SU-DHL-6 (cell line): ENCODE measurements around the gene KLHL22.

ENCODE experiments used
- EZH2phosphoT487 ChIP-seq: fragments of 200-600 bp; sonication (generic), shearing (Covaris generic); conservative IDR thresholded peaks from 2 replicates; pipeline ENCODE4 v1.6.1; 2018; ENCODE audit warnings: mild to moderate bottlenecking, antibody characterized with exemption, low read length, moderate library complexity, mixed read lengths
- TF ChIP-seq, protein P1 (sequence below): fragments of 200-600 bp; sonication (generic); IDR thresholded peaks from one replicate; pipeline ENCODE4 v1.5.1; 2017; ENCODE audit warnings: antibody characterized with exemption, mild to moderate bottlenecking, low read length, moderate library complexity; ENCODE audit not compliant: insufficient read depth, poor library complexity, severe bottlenecking

DNA sequence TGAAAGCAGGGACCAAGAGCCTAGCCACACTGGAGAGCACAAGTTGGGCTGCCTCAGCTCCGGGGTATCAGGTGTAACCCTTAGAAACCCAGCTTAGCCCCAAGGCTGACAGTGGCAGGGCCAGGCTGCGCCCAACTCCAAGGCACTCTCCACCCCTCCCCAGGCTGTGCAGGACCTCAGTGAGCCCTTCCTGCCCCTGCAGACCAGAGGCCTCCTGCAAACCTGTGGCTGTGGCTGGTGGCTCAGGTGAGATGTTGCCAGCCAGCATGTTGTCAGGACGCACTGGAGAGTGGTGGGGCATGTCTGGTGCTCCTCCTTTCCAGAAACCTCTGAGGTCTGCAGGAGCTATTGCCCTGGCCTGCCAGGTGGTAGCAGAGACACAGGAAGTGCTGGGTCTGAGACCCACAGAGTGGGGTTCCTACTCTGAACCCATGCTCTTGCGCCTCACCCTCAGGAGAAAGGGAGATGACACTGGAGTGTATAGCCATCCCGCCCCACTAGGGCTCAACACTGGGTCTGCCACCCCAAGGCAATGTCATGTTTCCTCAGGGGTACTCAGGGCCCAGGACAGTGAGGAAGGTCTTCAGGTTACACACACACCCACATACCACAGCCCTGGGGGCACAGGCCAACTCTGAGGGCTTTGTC lies 55.5 kb downstream of the KLHL22 start:
- TF ChIP-seq EZH2phosphoT487 = no peak
- TF ChIP-seq, protein P1, sequence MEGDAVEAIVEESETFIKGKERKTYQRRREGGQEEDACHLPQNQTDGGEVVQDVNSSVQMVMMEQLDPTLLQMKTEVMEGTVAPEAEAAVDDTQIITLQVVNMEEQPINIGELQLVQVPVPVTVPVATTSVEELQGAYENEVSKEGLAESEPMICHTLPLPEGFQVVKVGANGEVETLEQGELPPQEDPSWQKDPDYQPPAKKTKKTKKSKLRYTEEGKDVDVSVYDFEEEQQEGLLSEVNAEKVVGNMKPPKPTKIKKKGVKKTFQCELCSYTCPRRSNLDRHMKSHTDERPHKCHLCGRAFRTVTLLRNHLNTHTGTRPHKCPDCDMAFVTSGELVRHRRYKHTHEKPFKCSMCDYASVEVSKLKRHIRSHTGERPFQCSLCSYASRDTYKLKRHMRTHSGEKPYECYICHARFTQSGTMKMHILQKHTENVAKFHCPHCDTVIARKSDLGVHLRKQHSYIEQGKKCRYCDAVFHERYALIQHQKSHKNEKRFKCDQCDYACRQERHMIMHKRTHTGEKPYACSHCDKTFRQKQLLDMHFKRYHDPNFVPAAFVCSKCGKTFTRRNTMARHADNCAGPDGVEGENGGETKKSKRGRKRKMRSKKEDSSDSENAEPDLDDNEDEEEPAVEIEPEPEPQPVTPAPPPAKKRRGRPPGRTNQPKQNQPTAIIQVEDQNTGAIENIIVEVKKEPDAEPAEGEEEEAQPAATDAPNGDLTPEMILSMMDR = no peak
